A549 (cell line): ENCODE data around the gene HSD11B1. TPM values are rescaled to one million over a fixed set of nuclear protein-coding genes. Genes with fewer than 3 reads are reported as not detected.

Experiments used
- ATAC-seq, 2 experiments: fragments of 200-7000 bp in 1 of 2; fragments of >200 bp in 1 of 2; cut with Nextera tagmentation in 1 of 2; cut with Tn5 transposase in 1 of 2; 3 replicates each; pipeline versions ENCODE4 v1.8.0 to v1.9.1; 2018 to 2020; ENCODE audit warnings: mild to moderate bottlenecking in 1 of 2, moderate library complexity in 1 of 2
- CTCF ChIA-PET: fragments of 300-600 bp; sonication (Branson Sonifier 250); formaldehyde crosslinking; extraction: SDS; loops from one replicate; lab custom pipeline; 2021; ENCODE audit warnings: antibody characterized with exemption, inconsistent platforms; lab: Yijun Ruan, JAX
- POLR2A ChIA-PET: fragments of 350-600 bp; formaldehyde crosslinking; extraction: SDS; loops from one replicate; lab custom pipeline; 2021; ENCODE audit warnings: antibody characterized with exemption, inconsistent platforms; lab: Yijun Ruan, JAX
- DNase-seq, 2 experiments: peaks; one replicate each; pipeline versions ENCODE4 v3.0.0 to v3.0.0-alpha.2; 2011 to 2016; ENCODE audit warnings: low read depth in 1 of 2, low spot score in 1 of 2
- FAIRE-seq: peaks from 2 replicates; lab custom pipeline; 2011; peaks lifted over from hg19 to GRCh38; lab: Jason Lieb, UNC
- H3K27ac ChIP-seq, 2 experiments: fragments of >200 bp; sonication (Bioruptor Twin); formaldehyde crosslinking; 3 replicates each; pipeline ENCODE4 v1.5.1; 2016 to 2017
- H3K4me1 ChIP-seq: fragments of >200 bp; sonication (Bioruptor Twin); formaldehyde crosslinking; 3 replicates; pipeline ENCODE4 v1.6.1; 2016
- H3K4me2 ChIP-seq: fragments of >200 bp; sonication (Bioruptor Twin); formaldehyde crosslinking; 3 replicates; pipeline ENCODE4 v1.6.1; 2016
- H3K4me3 ChIP-seq: fragments of >200 bp; sonication (Bioruptor Twin); formaldehyde crosslinking; 3 replicates; pipeline ENCODE4 v1.5.1; 2016
- H3K9me3 ChIP-seq: fragments of >200 bp; sonication (Bioruptor Twin); formaldehyde crosslinking; 3 replicates; pipeline ENCODE4 v1.6.1; 2016
- BHLHE40 ChIP-seq: IDR thresholded peaks from 2 replicates; pipeline ENCODE4 v1.6.1; 2012; ENCODE audit warnings: low read depth, low read length, inconsistent platforms
- CBX2 ChIP-seq: fragments of 200-600 bp; sonication (generic); IDR thresholded peaks from 2 replicates; pipeline ENCODE4 v1.6.1; 2016; ENCODE audit warnings: low read depth, mild to moderate bottlenecking, borderline replicate concordance
- CBX8 ChIP-seq: fragments of 200-600 bp; sonication (generic); IDR thresholded peaks from 2 replicates; pipeline ENCODE4 v1.6.1; 2016
- CHD4 ChIP-seq: fragments of 200-600 bp; sonication (generic); IDR thresholded peaks from 2 replicates; pipeline ENCODE4 v1.6.1; 2016; ENCODE audit warnings: antibody characterized with exemption, mild to moderate bottlenecking, borderline replicate concordance
- EHF ChIP-seq: fragments of 250-450 bp; sonication (Bioruptor Pico); IDR thresholded peaks from 2 replicates; pipeline ENCODE4 v1.5.0; 2020; ENCODE audit warnings: mild to moderate bottlenecking
- EHMT2 ChIP-seq: fragments of 200-600 bp; sonication (generic); IDR thresholded peaks from 2 replicates; pipeline ENCODE4 v1.6.1; 2016; ENCODE audit warnings: antibody characterized with exemption, low read depth, mild to moderate bottlenecking, moderate library complexity
- FOXS1 ChIP-seq: fragments of 250-450 bp; sonication (Bioruptor Pico); IDR thresholded peaks from 2 replicates; pipeline ENCODE4 v1.5.0; 2020; ENCODE audit warnings: mild to moderate bottlenecking, moderate library complexity
- HDAC2 ChIP-seq: fragments of 200-600 bp; sonication (generic); IDR thresholded peaks from 2 replicates; pipeline ENCODE4 v1.6.1; 2016
- HEYL ChIP-seq: fragments of 250-450 bp; sonication (Bioruptor Pico); IDR thresholded peaks from 2 replicates; pipeline ENCODE4 v1.8.0; 2021; ENCODE audit warnings: mild to moderate bottlenecking, moderate library complexity
- HOXA7 ChIP-seq: fragments of 250-450 bp; sonication (Bioruptor Pico); IDR thresholded peaks from 2 replicates; pipeline ENCODE4 v1.5.0; 2020; ENCODE audit warnings: mild to moderate bottlenecking, moderate library complexity
- JUNB ChIP-seq: fragments of >200 bp; sonication (Bioruptor Twin); formaldehyde crosslinking; IDR thresholded peaks from 2 replicates; pipeline ENCODE4 v1.6.1; 2016
- KDM1A ChIP-seq: fragments of 200-600 bp; sonication (generic); IDR thresholded peaks from 2 replicates; pipeline ENCODE4 v1.6.1; 2016; ENCODE audit warnings: low read depth, mild to moderate bottlenecking
- MAFK ChIP-seq: fragments of 450-650 bp; IDR thresholded peaks from 2 replicates; pipeline ENCODE4 v1.6.1; 2014; ENCODE audit not compliant: partially characterized antibody
- NFE2L2 ChIP-seq: fragments of 150-350 bp; conservative IDR thresholded peaks from 2 replicates; pipeline ENCODE4 v1.6.1; 2014; ENCODE audit warnings: low read length
- NR3C1 ChIP-seq: fragments of >200 bp; sonication (Bioruptor Twin); formaldehyde crosslinking; IDR thresholded peaks from 3 replicates; pipeline ENCODE4 v1.6.1; 2017
- RARB ChIP-seq: fragments of 250-450 bp; sonication (Bioruptor Pico); IDR thresholded peaks from 2 replicates; pipeline ENCODE4 v1.8.0; 2021; ENCODE audit warnings: mild to moderate bottlenecking, moderate library complexity
- RCOR1 ChIP-seq: fragments of 150-350 bp; IDR thresholded peaks from 2 replicates; pipeline ENCODE4 v1.6.1; 2014; ENCODE audit warnings: antibody characterized with exemption, low read length, low read depth
- REST ChIP-seq: fragments of 200-600 bp; sonication (generic); IDR thresholded peaks from 2 replicates; pipeline ENCODE4 v1.6.1; 2016; ENCODE audit warnings: antibody characterized with exemption, mild to moderate bottlenecking, moderate library complexity
- RNF2 ChIP-seq: fragments of 200-600 bp; sonication (generic); IDR thresholded peaks from 2 replicates; pipeline ENCODE4 v1.6.1; 2016; ENCODE audit warnings: low read depth, mild to moderate bottlenecking, antibody characterized with exemption, moderate library complexity, borderline replicate concordance
- SMC3 ChIP-seq: fragments of >200 bp; sonication (Bioruptor Twin); formaldehyde crosslinking; IDR thresholded peaks from 3 replicates; pipeline ENCODE4 v1.6.1; 2018; ENCODE audit warnings: inconsistent platforms
- USF2 ChIP-seq: fragments of 450-650 bp; IDR thresholded peaks from 2 replicates; pipeline ENCODE4 v1.6.1; 2014; ENCODE audit warnings: antibody characterized with exemption
- ZC3H11A ChIP-seq: fragments of 450-650 bp; IDR thresholded peaks from 2 replicates; pipeline ENCODE4 v1.6.1; 2014; ENCODE audit warnings: antibody characterized with exemption, mild to moderate bottlenecking
- ZNF302 ChIP-seq: fragments of 250-450 bp; sonication (Bioruptor Pico); IDR thresholded peaks from 2 replicates; pipeline ENCODE4 v1.9.0; 2021; ENCODE audit warnings: inconsistent platforms, mild to moderate bottlenecking, moderate library complexity
- WGBS: methylation state at CpG from one replicate; pipeline ENCODE4 v1.1.6; 2017; ENCODE audit errors: missing lambda C conversion rate; 5-methylcytosine and 5-hydroxymethylcytosine counted together
- polyA plus RNA-seq, 4 experiments: library from polyadenylated mRNA; depleted of rRNA in 3 of 4; stranded (reverse); fragments of >200 nt; fragmentation: RNase III in 1 of 4; extraction: RNeasy Plus Mini Kit Qiagen cat#74134 plus additional on column Dnase treatment in 1 of 4; gene quantifications; 2 replicates in 3 of 4; 3 replicates in 1 of 4; pipeline ENCODE4 v1.2.3, GENCODE V29; 2011 to 2017
- TF ChIP-seq, protein P1 (sequence below): IDR thresholded peaks from 2 replicates; pipeline ENCODE4 v1.6.1; 2012
- TF ChIP-seq, protein P2 (sequence below): fragments of >200 bp; sonication (Bioruptor Twin); formaldehyde crosslinking; IDR thresholded peaks from 3 replicates; pipeline ENCODE4 v1.6.1; 2016

The HSD11B1 gene
- polyA plus RNA-seq, 2 of the 4 experiments (the other 2 are of a cell fraction), result not detected

- no peak for FAIRE-seq
- POLR2A ChIA-PET, result no interaction called here
- TF ChIP-seq ZNF302 (CRISPR knock-in tag) (no peak), ZC3H11A (no peak), NFE2L2 (no peak), KDM1A (no peak), CHD4 (no peak), REST (no peak), EHF (no peak), RARB (CRISPR knock-in tag) (no peak), NR3C1 (no peak), EHMT2 (no peak), JUNB (no peak), CBX2 (no peak), FOXS1 (CRISPR knock-in tag) (no peak), HOXA7 (no peak)
- TF ChIP-seq, protein P1, sequence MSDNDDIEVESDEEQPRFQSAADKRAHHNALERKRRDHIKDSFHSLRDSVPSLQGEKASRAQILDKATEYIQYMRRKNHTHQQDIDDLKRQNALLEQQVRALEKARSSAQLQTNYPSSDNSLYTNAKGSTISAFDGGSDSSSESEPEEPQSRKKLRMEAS, result no peak
Measured at GRCh38 chr1:209769971-209770370, 65.3 kb downstream of the HSD11B1 start.

DNA sequence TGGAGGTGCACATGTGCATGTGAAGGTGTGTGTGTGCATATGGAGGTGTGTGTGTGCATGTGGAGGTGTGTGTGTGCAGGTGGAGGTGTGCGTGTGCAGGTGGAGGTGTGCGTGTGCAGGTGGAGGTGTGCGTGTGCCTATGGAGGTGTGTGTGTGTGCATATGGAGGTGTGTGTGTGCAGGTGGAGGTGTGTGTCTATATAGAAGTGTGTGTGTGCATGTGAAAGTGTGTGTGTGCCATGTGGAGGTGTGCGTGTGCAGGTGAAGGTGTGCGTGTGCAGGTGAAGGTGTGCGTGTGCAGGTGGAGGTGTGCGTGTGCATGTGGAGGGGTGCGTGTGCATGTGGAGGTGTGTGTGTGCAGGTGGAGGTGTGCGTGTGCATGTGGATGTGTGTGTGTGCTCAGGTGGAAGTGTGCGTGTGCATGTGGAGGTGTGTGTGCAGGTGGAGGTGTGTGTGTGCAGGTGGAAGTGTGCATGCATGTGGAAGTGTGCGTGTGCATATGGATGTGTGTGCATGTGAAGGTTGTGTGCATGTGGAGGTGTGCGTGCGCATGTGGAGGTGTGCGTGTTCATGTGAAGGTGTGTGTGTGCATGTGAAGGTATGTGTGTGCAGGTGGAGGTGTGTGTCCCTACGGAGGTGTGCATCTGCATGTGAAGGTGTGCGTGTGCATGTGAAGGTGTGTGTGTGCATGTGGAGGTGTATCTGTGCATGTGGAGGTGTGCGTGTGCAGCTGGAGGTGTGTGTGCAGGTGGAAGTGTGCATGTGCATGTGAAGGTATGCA lies 66.2 kb downstream of the HSD11B1 start:
- H3K9me3 ChIP-seq, result no peaks in the 10 kb centered on the region
- DNase-seq, result no peak
- POLR2A ChIA-PET, result no interaction called here

More at GRCh38 chr1:209769971-209770370, 65.3 kb downstream of the HSD11B1 start:
- Histone ChIP-seq H3K4me3 (no peak overlapping the region), H3K9me3 (no peaks in the 10 kb centered on the region), H3K4me2 (no peak overlapping the region), H3K27ac (no peak overlapping the region), H3K4me1 (no peaks in the 10 kb centered on the region)
- CTCF ChIA-PET, result no interaction called here
- WGBS, result 45% methylated on average over 7 of the region's 7 CpGs
- ATAC-seq (no peak), DNase-seq (no peak)

More for the DNA sequence above, 66.2 kb downstream of the HSD11B1 start:
- ATAC-seq, result no peak
- FAIRE-seq, result no peak
- CTCF ChIA-PET, result no interaction called here
- Histone ChIP-seq H3K4me1 (no peaks in the 10 kb centered on the region), H3K27ac (no peak overlapping the region), H3K4me2 (no peak overlapping the region), H3K4me3 (no peak overlapping the region)
- 88% methylated on average over 17 of the region's 17 CpGs for WGBS
- no peak for TF ChIP-seq RNF2
- no peak for TF ChIP-seq SMC3
- TF ChIP-seq RCOR1, result no peak
- no peak for TF ChIP-seq CBX8
- no peak for TF ChIP-seq KDM1A
- no peak for TF ChIP-seq HDAC2
- TF ChIP-seq ZNF302 (CRISPR knock-in tag), result no peak
- no peak for TF ChIP-seq NFE2L2
- TF ChIP-seq HEYL (CRISPR knock-in tag), result no peak
- TF ChIP-seq, protein P2, sequence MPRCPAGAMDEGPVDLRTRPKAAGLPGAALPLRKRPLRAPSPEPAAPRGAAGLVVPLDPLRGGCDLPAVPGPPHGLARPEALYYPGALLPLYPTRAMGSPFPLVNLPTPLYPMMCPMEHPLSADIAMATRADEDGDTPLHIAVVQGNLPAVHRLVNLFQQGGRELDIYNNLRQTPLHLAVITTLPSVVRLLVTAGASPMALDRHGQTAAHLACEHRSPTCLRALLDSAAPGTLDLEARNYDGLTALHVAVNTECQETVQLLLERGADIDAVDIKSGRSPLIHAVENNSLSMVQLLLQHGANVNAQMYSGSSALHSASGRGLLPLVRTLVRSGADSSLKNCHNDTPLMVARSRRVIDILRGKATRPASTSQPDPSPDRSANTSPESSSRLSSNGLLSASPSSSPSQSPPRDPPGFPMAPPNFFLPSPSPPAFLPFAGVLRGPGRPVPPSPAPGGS, result no peak
- no peak for TF ChIP-seq FOXS1 (CRISPR knock-in tag)
- TF ChIP-seq USF2, result no peak
- no peak for TF ChIP-seq BHLHE40
- no peak for TF ChIP-seq MAFK
